OCI-LY3 (cell line): ENCODE results near the gene SERPINH1.

Experiments used
- CTCF ChIP-seq: fragments of 200-600, 300-600 bp; sonication (generic); IDR thresholded peaks from 2 replicates; pipeline ENCODE4 v1.5.1; 2014; ENCODE audit warnings: antibody characterized with exemption, low read length, low read depth
- EZH2phosphoT487 ChIP-seq: fragments of 200-600 bp; shearing (Covaris generic); IDR thresholded peaks from 2 replicates; pipeline ENCODE4 v1.6.1; 2018; ENCODE audit warnings: antibody characterized with exemption, mixed run types, low read depth

DNA sequence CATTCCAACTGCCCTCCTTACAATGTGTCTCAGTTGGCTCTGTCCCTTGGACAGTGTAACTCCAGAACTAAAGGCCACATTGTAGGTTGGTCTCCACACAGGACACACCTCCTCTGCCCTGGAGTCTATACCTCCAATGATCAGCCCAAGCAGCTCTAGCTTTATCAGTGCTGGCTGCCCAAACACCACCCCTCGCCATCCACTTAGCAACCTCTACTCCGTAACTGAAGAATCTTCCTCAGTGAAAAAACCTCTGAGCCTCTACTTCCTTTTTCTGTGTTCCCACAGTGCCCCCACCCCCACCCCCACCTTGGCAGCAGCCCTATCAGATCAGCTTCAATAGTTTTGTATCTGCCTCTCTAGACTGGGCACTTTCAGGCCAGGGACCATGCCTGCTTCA, 33.4 kb downstream of the SERPINH1 start:
- TF ChIP-seq CTCF (no peak), EZH2phosphoT487 (no peak)
